Esophagus muscularis mucosa (tissue), 3 donors: ENCODE data around the gene HTR4.

Experiments
- POLR2A ChIP-seq: fragments of 450-650 bp; IDR thresholded peaks from one replicate; pipeline ENCODE4 v1.6.1; 2017; ENCODE audit warnings: antibody characterized with exemption, moderate library complexity, mild to moderate bottlenecking, low read depth
- POLR2AphosphoS5 ChIP-seq, 2 donors: sonication (generic); formaldehyde crosslinking; IDR thresholded peaks; one replicate each; pipeline ENCODE4 v1.6.1; 2017; ENCODE audit warnings: antibody characterized with exemption in 2 of 2
- TF ChIP-seq, protein P1 (sequence below), 3 experiments: fragments of 200-600 bp in 2 of 3; fragments of 450-650 bp in 1 of 3; sonication (generic) in 2 of 3; IDR thresholded peaks; one replicate each; pipeline ENCODE4 v1.5.1; 2017 to 2019; ENCODE audit warnings: antibody characterized with exemption in 3 of 3, mild to moderate bottlenecking in 2 of 3, moderate library complexity in 1 of 3

DNA sequence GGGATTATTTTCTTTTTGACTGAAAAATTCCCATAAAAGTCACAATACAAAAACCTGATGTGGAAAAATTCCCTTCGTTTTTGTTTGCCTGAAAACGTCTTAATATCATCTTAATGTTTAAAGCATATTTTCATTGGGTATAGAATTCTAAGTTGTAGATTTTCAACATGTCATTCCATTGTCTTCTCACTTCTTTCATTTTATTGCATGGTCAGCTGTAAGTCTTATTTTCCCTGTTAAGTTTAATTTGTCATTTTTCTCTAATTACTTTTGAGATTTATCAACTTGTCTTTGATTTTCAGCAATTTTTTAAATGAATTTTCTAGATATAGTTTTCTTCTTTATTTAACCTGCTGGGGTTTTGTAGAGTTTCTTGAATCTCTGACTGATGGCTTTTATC, 138.9 kb downstream of the HTR4 start:
- TF ChIP-seq, protein P1, sequence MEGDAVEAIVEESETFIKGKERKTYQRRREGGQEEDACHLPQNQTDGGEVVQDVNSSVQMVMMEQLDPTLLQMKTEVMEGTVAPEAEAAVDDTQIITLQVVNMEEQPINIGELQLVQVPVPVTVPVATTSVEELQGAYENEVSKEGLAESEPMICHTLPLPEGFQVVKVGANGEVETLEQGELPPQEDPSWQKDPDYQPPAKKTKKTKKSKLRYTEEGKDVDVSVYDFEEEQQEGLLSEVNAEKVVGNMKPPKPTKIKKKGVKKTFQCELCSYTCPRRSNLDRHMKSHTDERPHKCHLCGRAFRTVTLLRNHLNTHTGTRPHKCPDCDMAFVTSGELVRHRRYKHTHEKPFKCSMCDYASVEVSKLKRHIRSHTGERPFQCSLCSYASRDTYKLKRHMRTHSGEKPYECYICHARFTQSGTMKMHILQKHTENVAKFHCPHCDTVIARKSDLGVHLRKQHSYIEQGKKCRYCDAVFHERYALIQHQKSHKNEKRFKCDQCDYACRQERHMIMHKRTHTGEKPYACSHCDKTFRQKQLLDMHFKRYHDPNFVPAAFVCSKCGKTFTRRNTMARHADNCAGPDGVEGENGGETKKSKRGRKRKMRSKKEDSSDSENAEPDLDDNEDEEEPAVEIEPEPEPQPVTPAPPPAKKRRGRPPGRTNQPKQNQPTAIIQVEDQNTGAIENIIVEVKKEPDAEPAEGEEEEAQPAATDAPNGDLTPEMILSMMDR (IDR thresholded peaks at IDR 0.05) = no peak
- no peak for TF ChIP-seq POLR2A
- TF ChIP-seq POLR2AphosphoS5 (IDR thresholded peaks at IDR 0.05) = no peak
